Astrocyte of the cerebellum (primary cell): Measurements from ENCODE around the gene CLCN7.

ENCODE experiments used
- DNase-seq: peaks from one replicate; pipeline ENCODE4 v3.0.0-alpha.2; 2011; ENCODE audit warnings: low read depth
- H3K4me3 ChIP-seq: 2 replicates; pipeline ENCODE4 v1.5.1; 2011; ENCODE audit warnings: mild to moderate bottlenecking, low read depth, low read length, moderate library complexity
- in situ Hi-C: cut with HindIII; loops from 2 replicates; pipeline ENCODE4 v1.10.0; 2017; ENCODE audit warnings: low sequenced_read_pairs
- TF ChIP-seq, protein P1 (sequence below): IDR thresholded peaks from 2 replicates; pipeline ENCODE4 v1.5.1; 2012; ENCODE audit warnings: low read length, low read depth, moderate library complexity, mild to moderate bottlenecking; ENCODE audit errors: missing control alignments

CLCN7 gene

GRCh38 chr16:1401061-1401757 lies 73.6 kb downstream of the CLCN7 start:
- in situ Hi-C loops: no loop called here
- no peak for DNase-seq
- TF ChIP-seq, protein P1, sequence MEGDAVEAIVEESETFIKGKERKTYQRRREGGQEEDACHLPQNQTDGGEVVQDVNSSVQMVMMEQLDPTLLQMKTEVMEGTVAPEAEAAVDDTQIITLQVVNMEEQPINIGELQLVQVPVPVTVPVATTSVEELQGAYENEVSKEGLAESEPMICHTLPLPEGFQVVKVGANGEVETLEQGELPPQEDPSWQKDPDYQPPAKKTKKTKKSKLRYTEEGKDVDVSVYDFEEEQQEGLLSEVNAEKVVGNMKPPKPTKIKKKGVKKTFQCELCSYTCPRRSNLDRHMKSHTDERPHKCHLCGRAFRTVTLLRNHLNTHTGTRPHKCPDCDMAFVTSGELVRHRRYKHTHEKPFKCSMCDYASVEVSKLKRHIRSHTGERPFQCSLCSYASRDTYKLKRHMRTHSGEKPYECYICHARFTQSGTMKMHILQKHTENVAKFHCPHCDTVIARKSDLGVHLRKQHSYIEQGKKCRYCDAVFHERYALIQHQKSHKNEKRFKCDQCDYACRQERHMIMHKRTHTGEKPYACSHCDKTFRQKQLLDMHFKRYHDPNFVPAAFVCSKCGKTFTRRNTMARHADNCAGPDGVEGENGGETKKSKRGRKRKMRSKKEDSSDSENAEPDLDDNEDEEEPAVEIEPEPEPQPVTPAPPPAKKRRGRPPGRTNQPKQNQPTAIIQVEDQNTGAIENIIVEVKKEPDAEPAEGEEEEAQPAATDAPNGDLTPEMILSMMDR: no peak
- no peak overlapping the region for H3K4me3 ChIP-seq

DNA sequence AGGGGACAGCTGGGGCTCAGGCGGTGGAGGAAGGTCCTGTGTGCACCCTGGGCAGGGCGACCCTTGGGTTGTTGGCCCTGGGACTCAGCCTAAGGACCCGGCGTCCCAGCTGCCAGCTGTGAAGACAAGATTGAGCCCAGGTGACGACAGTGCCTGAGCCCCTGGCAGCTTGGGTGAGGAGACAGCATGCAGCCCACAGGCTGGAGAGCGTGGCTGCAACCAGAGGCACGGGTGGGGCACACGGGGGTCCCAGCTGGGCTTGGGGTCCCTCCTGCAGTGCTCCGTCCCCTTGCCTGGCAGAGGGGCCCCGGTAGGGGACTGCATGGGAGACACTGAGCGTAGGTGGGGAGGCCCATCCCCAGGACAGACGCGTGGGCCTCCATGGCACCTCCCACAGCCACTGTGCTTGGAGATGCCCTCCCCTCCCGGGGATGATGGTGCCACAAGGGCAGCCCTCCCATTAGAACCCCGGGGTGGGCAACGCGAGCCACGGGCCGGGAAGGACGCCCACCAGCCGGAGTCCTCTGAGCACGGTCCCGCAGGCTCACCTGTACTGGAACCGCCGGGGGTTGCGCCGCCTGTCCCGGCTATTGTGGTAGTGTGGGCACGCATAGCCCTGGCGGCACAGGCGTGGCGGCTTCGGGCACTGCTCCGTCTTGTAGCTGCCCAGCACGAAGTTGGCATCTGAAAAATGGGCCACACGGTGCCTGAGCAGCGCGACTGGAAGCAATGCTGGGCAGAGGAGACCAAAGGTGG lies 75.8 kb downstream of the CLCN7 start:
- in situ Hi-C loops: loop anchor here (25.0 kb wide), 2 partner anchors 88 to 112 kb away; partner anchors contain the start of genes CLCN7, PTX4 and TELO2
- no peak overlapping the region for H3K4me3 ChIP-seq
- no peak for DNase-seq
- TF ChIP-seq, protein P1: no peak

GRCh38 chr16:1398351-1398750 lies 76.5 kb downstream of the CLCN7 start:
- in situ Hi-C loops: loop anchor here (25.0 kb wide), 2 partner anchors 89 to 111 kb away; partner anchors contain the start of genes CLCN7, PTX4 and TELO2
- no peak for DNase-seq
- TF ChIP-seq, protein P1: no peak
- H3K4me3 ChIP-seq: no peak overlapping the region

- H3K4me3 ChIP-seq: no peak overlapping the region
- TF ChIP-seq, protein P1: no peak
- in situ Hi-C loops: loop anchor here (25.0 kb wide), 2 partner anchors 90 to 110 kb away; partner anchors contain the start of genes CLCN7, PTX4 and TELO2
- DNase-seq: no peak
Measured at GRCh38 chr16:1397779-1398178, 77.0 kb downstream of the CLCN7 start.

DNA sequence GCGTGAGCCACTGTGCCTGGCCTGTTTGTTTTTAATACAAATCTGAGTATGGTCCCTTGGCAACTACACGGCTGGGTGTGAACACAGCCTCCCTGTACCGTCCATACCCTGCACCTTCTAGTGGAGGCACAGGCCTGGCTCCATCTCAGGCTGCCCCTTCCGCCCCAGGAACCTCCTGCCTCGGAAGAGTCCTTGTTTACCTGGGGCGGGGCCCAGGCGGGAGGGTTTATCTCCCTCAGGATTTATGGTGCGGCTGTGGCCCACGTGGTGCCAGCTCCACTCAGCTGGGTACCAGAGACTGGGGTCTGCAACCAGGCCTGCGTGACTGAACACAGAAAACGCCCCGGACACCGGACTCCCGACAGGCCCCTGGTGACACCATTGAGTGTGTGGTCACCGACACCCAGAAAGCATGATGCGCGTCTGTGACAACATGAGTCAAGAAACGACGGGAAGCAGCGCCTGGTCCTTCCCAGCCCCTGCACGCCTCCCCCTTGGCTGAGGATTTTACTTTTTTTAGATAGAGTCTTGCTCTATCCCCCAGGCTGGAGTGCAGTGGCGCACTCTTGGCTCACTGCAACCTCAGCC lies 79.3 kb downstream of the CLCN7 start:
- TF ChIP-seq, protein P1: no peak
- in situ Hi-C loops: loop anchor here (25.0 kb wide), 2 partner anchors 92 to 108 kb away; partner anchors contain the start of genes CLCN7, PTX4 and TELO2
- DNase-seq: no peak
- H3K4me3 ChIP-seq: no peak overlapping the region
